NCI-H1105 treated with DMSO at 0.1 percent for 48 hours (cell line): ENCODE data around the gene CHIA.

ENCODE experiments used
- DNase-seq: peaks from one replicate; lab custom pipeline; 2025; lab: John Stamatoyannopoulos, UW

Gene CHIA

GRCh38 chr1:111290630-111291029 is at the start of gene CHIA:
Gene CHIA, plus strand, starts transcription at chr1:111290851. Its CDS starts 19,617 bp downstream, at chr1:111310468.
- peak; percentile 97 for DNase-seq

GRCh38 chr1:111241797-111242196 is 48.9 kb upstream of the CHIA start:
- no peak for DNase-seq

DNA sequence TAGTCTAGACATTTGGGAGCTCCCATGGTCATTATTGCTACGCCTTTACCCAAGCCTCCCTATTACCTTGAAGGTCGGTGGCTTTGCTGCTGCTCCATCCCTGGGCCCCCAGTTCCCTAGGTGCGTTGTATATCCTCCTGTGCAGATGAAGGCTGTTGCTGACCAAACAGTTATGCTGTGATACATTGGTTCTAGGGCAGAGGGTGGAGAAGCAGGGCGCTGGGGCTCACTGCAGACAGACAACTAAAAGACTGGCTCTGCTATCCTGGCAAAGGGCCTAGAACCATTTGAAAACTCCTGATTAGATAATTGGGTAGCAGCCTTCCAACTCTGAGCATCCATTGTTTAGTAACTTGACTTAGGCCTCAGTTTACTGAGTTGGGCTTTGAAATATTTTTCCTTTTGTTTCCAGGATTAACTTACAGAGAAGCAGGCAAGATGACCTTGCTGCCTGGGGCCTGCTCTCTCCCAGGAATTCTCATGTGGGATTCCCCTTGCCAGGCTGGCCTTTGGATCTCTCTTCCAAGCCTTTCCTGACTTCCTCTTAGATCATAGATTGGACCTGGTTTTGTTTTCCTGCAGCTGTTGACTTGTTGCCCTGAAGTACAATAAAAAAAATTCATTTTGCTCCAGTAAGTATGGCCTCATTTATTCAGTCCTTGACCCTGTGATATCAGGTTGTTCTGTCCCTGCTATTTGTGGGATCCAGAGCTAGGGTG is 47.7 kb upstream of the CHIA start:
- DNase-seq = no peak

- no peak for DNase-seq
These were observed 43.4 kb upstream of the CHIA start for GRCh38 chr1:111247125-111247838.

- no peak for DNase-seq
These were observed 40.7 kb upstream of the CHIA start for GRCh38 chr1:111249960-111250359.

- no peak for DNase-seq
These were observed 39.1 kb upstream of the CHIA start for GRCh38 chr1:111251570-111251969.

- no peak for DNase-seq
These were observed 37.9 kb upstream of the CHIA start for GRCh38 chr1:111252786-111253185.

DNA sequence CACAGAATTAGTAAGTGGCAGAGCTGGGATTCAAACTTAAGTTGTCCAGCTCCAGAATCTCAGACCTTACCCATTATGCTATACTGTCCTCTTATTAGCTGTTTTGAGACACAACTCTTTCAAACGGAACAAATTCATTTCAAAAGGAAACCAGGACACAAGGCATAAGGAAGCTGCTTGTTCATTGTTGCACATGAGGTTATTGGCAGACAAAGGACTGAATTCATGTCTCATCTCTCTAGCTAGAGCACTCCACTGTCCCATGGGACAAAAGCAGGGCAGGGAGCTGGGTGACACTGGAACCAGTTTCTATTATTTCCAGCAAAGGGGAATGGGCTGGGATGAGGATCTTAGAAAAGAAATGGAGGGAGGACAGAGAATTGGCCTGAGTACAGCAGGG is 36.8 kb upstream of the CHIA start:
- DNase-seq = no peak

- DNase-seq = no peak
These were observed 33.5 kb upstream of the CHIA start for GRCh38 chr1:111256988-111257658.

- no peak for DNase-seq
These were observed 22.7 kb upstream of the CHIA start for GRCh38 chr1:111267801-111268508.

- no peak for DNase-seq
These were observed 20.7 kb upstream of the CHIA start for GRCh38 chr1:111269825-111270406.

GRCh38 chr1:111270771-111271463 is 19.7 kb upstream of the CHIA start:
- no peak for DNase-seq

- no peak for DNase-seq
These were observed 19.2 kb upstream of the CHIA start for GRCh38 chr1:111271464-111271801.

GRCh38 chr1:111272081-111272480 is 18.6 kb upstream of the CHIA start:
- no peak for DNase-seq

- DNase-seq = no peak
These were observed 16.0 kb upstream of the CHIA start for GRCh38 chr1:111274653-111275052.

GRCh38 chr1:111275079-111275478 is 15.6 kb upstream of the CHIA start:
- DNase-seq = no peak

DNA sequence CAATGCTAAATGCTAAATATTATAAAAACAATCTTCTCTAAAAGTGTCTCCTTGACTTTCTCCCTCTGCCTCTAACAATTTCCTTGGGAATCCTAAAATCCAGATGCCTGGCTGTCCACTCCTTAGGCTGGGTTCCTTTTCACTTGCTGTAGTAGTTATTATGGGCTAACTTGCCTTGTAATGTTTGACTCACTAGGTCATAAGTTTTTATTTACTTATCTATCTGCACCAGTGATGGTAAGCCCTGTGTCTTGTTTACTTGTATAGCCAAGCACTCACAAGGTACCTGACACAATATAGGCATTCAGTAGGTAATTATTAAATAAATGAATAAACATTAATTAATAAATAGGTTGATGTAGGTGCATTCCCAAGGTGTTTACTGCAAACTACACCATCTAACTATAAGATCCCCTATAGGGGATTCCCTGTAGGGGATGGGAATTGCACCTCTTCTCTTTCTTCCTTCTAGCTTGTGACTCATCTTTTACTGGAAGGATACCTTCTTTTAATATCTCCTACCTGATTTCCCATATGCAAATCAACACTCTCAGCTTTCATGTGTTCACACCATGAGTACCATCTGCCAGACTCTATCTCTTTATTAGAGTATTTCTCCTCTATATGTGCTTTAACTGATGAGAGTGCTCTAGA is 14.7 kb upstream of the CHIA start:
- no peak for DNase-seq

GRCh38 chr1:111279144-111279543 is 11.5 kb upstream of the CHIA start:
- DNase-seq = no peak

GRCh38 chr1:111280267-111280666 is 10.4 kb upstream of the CHIA start:
- no peak for DNase-seq

- DNase-seq = peak; percentile 20
These were observed 9.2 kb upstream of the CHIA start for GRCh38 chr1:111281411-111281810.

GRCh38 chr1:111283838-111284237 is 6.8 kb upstream of the CHIA start:
- no peak for DNase-seq
